OCI-LY1 (cell line): Measurements from ENCODE around the gene ANKRD53.

Experiments used
- H2AFZ ChIP-seq: fragments of 200-600 bp; sonication (generic), shearing (Covaris generic); 2 replicates; pipeline ENCODE4 v1.6.0; 2014; ENCODE audit warnings: antibody characterized with exemption, mild to moderate bottlenecking, low read length
- H3F3A ChIP-seq: fragments of 200-600 bp; sonication (generic), shearing (Covaris generic); 2 replicates; pipeline ENCODE4 v1.6.0; 2014; ENCODE audit warnings: mild to moderate bottlenecking, antibody characterized with exemption, low read length, moderate library complexity; ENCODE audit not compliant: insufficient read depth
- H3K27ac ChIP-seq: fragments of 200-600 bp; sonication (generic); 2 replicates; pipeline ENCODE4 v1.5.1; 2014; ENCODE audit warnings: low read length, mixed run types, mild to moderate bottlenecking, low read depth; ENCODE audit not compliant: poor library complexity, severe bottlenecking
- H3K27me3 ChIP-seq: fragments of 200-600 bp; sonication (generic); 2 replicates; pipeline ENCODE4 v1.6.0; 2014; ENCODE audit warnings: antibody characterized with exemption, mild to moderate bottlenecking, low read length, moderate library complexity; ENCODE audit not compliant: insufficient read depth
- H3K36me3 ChIP-seq: fragments of 200-600 bp; sonication (generic); 2 replicates; pipeline ENCODE4 v1.6.1; 2014; ENCODE audit warnings: mild to moderate bottlenecking, antibody characterized with exemption, low read length, moderate library complexity, mixed read lengths; ENCODE audit not compliant: insufficient read depth
- H3K4me1 ChIP-seq: fragments of 200-600 bp; sonication (generic); 2 replicates; pipeline ENCODE4 v1.5.1; 2014; ENCODE audit warnings: mild to moderate bottlenecking, low read length, moderate library complexity; ENCODE audit not compliant: insufficient read depth, severe bottlenecking
- H3K4me2 ChIP-seq: fragments of 200-600 bp; sonication (generic), shearing (Covaris generic); 2 replicates; pipeline ENCODE4 v1.6.1; 2014; ENCODE audit warnings: low read length
- H3K4me3 ChIP-seq: fragments of 200-600 bp; sonication (generic); 2 replicates; pipeline ENCODE4 v1.5.1; 2014; ENCODE audit warnings: low read length, low read depth, mild to moderate bottlenecking, mixed read lengths; ENCODE audit not compliant: poor library complexity, severe bottlenecking
- H3K79me2 ChIP-seq: fragments of 200-600 bp; shearing (Covaris generic); 2 replicates; pipeline ENCODE4 v1.6.1; 2016; ENCODE audit warnings: mixed run types, low read length, mixed read lengths; ENCODE audit not compliant: insufficient read depth
- H3K9ac ChIP-seq: fragments of 200-600 bp; sonication (generic), shearing (Covaris generic); 2 replicates; pipeline ENCODE4 v1.6.1; 2014; ENCODE audit warnings: mild to moderate bottlenecking, low read length, mixed read lengths
- H3K9me2 ChIP-seq: fragments of 200-600 bp; sonication (generic), shearing (Covaris generic); 2 replicates; pipeline ENCODE4 v1.6.1; 2014; ENCODE audit warnings: low read depth, mild to moderate bottlenecking, low read length, mixed read lengths
- H3K9me3 ChIP-seq: fragments of 200-600 bp; shearing (Covaris generic); 2 replicates; pipeline ENCODE4 v1.6.1; 2014; ENCODE audit warnings: low read length, mixed read lengths
- H4K20me1 ChIP-seq: fragments of 200-600 bp; sonication (generic), shearing (Covaris generic); 2 replicates; pipeline ENCODE4 v1.6.0; 2016; ENCODE audit warnings: mild to moderate bottlenecking, low read length; ENCODE audit not compliant: insufficient read depth
- EZH2 ChIP-seq: fragments of 200-600 bp; sonication (generic), shearing (Covaris generic); IDR thresholded peaks from 2 replicates; pipeline ENCODE4 v1.8.0; 2017; ENCODE audit warnings: borderline replicate concordance, mixed run types, mild to moderate bottlenecking, antibody characterized with exemption, low read length, moderate library complexity, mixed read lengths
- TF ChIP-seq, protein P1 (sequence below): fragments of 200-600 bp; sonication (generic), shearing (Covaris generic); IDR thresholded peaks from 2 replicates; pipeline ENCODE4 v1.5.1; 2017; ENCODE audit warnings: mild to moderate bottlenecking, antibody characterized with exemption, low read length, moderate library complexity, mixed read lengths

ANKRD53 gene

DNA sequence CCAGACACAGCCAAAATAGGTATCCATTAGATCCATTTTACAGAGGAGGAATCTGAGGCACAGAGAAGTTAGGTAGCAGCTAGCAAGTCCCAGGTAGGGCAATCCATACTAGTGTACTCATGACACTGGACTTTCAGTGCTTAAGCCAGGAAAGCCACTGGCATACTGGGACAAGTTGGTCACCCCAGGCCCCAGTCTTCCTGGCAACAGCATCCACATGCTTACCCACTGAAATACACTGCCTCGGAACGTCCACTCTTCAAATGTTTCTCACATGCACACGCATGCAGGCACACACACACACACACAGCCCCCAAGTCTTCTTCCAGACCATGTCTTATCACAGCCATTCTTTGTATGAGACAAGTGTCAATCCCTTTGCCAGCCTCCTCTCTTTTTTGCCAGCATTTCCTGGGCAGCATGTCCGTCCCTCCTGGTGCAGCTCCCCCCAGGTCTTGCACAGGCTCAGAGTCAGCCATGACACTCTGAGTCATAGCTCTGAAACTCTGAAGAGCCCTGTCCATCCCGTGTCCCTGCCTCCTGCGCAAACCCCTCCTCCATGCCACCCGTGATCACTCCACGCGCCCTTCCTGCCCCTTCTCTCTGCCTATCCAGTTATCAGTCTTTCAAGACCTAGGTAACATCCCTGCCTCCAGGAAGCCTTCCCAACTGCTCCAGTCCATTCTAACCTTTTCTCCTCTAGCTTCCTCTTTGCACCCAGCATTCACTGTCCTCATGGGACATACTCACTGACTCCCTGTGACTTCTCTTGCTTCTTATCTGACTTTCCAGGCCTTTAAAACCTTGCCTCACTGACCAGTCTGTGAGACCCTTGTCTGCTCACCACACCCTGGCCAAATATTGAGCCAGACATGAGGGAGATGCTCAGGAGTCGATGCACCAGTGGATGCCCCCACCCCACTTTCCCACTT, 27.1 kb downstream of the ANKRD53 start:
- H3F3A ChIP-seq: no peaks in the 10 kb centered on the region
- no peaks in the 10 kb centered on the region for H3K9me3 ChIP-seq
- peaks cover 11% of the 10 kb centered on the region for H3K4me1 ChIP-seq
- H3K9me2 ChIP-seq: no peaks in the 10 kb centered on the region
- no peaks in the 10 kb centered on the region for H3K79me2 ChIP-seq
- H3K27me3 ChIP-seq: no peaks in the 10 kb centered on the region
- H3K36me3 ChIP-seq: no peaks in the 10 kb centered on the region
- TF ChIP-seq EZH2: no peak
- TF ChIP-seq, protein P1, sequence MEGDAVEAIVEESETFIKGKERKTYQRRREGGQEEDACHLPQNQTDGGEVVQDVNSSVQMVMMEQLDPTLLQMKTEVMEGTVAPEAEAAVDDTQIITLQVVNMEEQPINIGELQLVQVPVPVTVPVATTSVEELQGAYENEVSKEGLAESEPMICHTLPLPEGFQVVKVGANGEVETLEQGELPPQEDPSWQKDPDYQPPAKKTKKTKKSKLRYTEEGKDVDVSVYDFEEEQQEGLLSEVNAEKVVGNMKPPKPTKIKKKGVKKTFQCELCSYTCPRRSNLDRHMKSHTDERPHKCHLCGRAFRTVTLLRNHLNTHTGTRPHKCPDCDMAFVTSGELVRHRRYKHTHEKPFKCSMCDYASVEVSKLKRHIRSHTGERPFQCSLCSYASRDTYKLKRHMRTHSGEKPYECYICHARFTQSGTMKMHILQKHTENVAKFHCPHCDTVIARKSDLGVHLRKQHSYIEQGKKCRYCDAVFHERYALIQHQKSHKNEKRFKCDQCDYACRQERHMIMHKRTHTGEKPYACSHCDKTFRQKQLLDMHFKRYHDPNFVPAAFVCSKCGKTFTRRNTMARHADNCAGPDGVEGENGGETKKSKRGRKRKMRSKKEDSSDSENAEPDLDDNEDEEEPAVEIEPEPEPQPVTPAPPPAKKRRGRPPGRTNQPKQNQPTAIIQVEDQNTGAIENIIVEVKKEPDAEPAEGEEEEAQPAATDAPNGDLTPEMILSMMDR: no peak
- H4K20me1 ChIP-seq: no peaks in the 10 kb centered on the region
- no peak overlapping the region for H3K4me3 ChIP-seq
- no peak overlapping the region for H2AFZ ChIP-seq
- no peak overlapping the region for H3K9ac ChIP-seq
- no peak overlapping the region for H3K27ac ChIP-seq
- H3K4me2 ChIP-seq: no peak overlapping the region

DNA sequence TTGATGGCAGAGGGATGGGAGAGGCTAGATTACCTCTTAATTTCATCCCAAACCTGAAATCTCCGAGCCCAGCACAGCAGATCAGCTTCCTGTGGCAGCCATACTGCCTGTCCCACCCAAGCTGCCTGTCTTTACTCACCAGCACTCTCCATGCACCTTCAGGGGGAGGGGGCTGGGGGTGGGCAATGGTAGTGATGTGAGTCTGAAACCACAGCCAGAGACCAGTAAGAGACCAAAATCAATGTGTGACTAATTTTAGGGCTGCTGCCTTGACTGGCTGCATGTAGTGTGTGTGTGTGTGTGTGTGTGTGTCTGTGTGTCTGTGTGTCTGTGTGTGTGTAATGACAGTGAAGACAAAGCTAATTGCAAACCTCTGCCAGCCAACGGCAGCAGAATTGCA, 27.9 kb downstream of the ANKRD53 start:
- Histone ChIP-seq H3K4me2 (no peak overlapping the region), H3K36me3 (no peaks in the 10 kb centered on the region), H3K79me2 (no peaks in the 10 kb centered on the region), H4K20me1 (no peaks in the 10 kb centered on the region), H2AFZ (no peak overlapping the region), H3K9ac (no peak overlapping the region), H3F3A (no peaks in the 10 kb centered on the region), H3K9me3 (no peaks in the 10 kb centered on the region), H3K4me3 (no peak overlapping the region), H3K27ac (no peak overlapping the region), H3K27me3 (no peaks in the 10 kb centered on the region), H3K9me2 (no peaks in the 10 kb centered on the region), H3K4me1 (peaks cover 3% of the 10 kb centered on the region)
- TF ChIP-seq, protein P1: no peak
- TF ChIP-seq EZH2: no peak

DNA sequence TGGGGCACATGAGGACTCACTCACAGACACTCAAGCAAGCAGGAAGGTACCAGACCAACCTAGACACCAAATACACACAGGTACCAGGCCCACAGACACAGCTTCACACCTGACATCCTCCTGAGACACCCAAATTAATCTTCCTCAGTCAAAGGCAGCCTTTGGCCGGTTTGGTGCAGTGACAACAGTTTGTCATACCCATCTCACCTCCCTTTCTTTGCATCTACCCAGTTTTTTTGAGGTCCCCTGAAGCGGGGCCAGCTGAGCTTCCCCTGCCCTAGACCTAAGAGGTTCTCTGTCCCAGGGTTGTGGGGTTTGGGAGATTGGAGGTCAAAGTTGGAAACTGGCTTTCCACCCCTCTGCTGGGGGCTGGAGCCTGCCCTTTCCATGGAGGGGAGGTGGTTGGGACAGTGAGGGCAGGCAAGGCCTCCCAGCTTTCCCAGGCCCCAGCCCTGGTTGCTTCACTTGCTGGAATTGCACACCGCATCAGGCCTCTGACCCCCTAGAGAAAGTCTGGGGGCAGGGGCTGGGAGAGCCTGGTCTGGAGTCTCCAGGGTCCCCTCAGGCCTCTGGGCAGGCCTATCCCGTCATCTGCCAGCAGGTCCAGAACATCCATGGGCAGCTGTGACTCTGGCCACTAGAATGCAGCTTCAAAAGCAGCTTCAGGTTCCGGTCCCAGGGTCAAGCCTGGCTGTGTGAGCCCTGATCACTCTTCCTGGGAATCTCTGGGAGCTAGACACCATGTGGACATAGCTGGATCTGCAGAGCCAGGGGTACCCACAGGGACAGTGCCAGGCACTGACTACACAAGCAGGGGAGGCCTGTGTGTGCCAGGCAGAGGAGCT, 28.7 kb downstream of the ANKRD53 start:
- no peaks in the 10 kb centered on the region for H3K4me1 ChIP-seq
- H3K9me3 ChIP-seq: no peaks in the 10 kb centered on the region
- H3K4me2 ChIP-seq: no peak overlapping the region
- no peak overlapping the region for H3K27ac ChIP-seq
- H2AFZ ChIP-seq: no peak overlapping the region
- H4K20me1 ChIP-seq: no peaks in the 10 kb centered on the region
- H3F3A ChIP-seq: no peaks in the 10 kb centered on the region
- no peak overlapping the region for H3K4me3 ChIP-seq
- H3K36me3 ChIP-seq: no peaks in the 10 kb centered on the region
- H3K79me2 ChIP-seq: no peaks in the 10 kb centered on the region
- no peaks in the 10 kb centered on the region for H3K27me3 ChIP-seq
- no peak overlapping the region for H3K9ac ChIP-seq
- TF ChIP-seq EZH2: no peak
- TF ChIP-seq, protein P1: no peak
- no peaks in the 10 kb centered on the region for H3K9me2 ChIP-seq
